HEK293 (cell line): ENCODE data around the gene CLIP1.

Experiments used
- ELK4 ChIP-seq: IDR thresholded peaks from 2 replicates; pipeline ENCODE4 v1.6.1; 2011; ENCODE audit warnings: mild to moderate bottlenecking, low read depth, low read length, borderline replicate concordance
- HIC1 ChIP-seq: fragments of 450-650 bp; formaldehyde crosslinking; IDR thresholded peaks from 2 replicates; pipeline ENCODE4 v1.5.1; 2016; ENCODE audit warnings: missing biosample characterization, missing genetic modification characterization
- HOXD13 ChIP-seq: sonication (generic); formaldehyde crosslinking; IDR thresholded peaks from 2 replicates; pipeline ENCODE4 v1.8.0; 2022; ENCODE audit warnings: missing genetic modification reagents, borderline replicate concordance
- IKZF3 ChIP-seq: fragments of 450-650 bp; IDR thresholded peaks from 2 replicates; pipeline ENCODE4 v1.5.0; 2018; ENCODE audit warnings: missing biosample characterization, mild to moderate bottlenecking, missing genetic modification characterization, moderate library complexity
- INSM2 ChIP-seq: fragments of 450-650 bp; formaldehyde crosslinking; IDR thresholded peaks from 2 replicates; pipeline ENCODE4 v1.5.1; 2016; ENCODE audit warnings: missing biosample characterization, missing genetic modification characterization
- KLF10 ChIP-seq: fragments of 450-650 bp; IDR thresholded peaks from 2 replicates; pipeline ENCODE4 v1.5.1; 2018; ENCODE audit warnings: missing biosample characterization, mild to moderate bottlenecking, missing genetic modification characterization
- KLF7 ChIP-seq: fragments of 450-650 bp; formaldehyde crosslinking; IDR thresholded peaks from 2 replicates; pipeline ENCODE4 v1.5.1; 2016; ENCODE audit warnings: missing biosample characterization, missing genetic modification characterization, borderline replicate concordance
- KLF8 ChIP-seq: fragments of 450-650 bp; formaldehyde crosslinking; IDR thresholded peaks from 2 replicates; pipeline ENCODE4 v1.5.1; 2016; ENCODE audit warnings: missing biosample characterization, missing genetic modification characterization
- MYNN ChIP-seq: fragments of 450-650 bp; formaldehyde crosslinking; IDR thresholded peaks from 2 replicates; pipeline ENCODE4 v1.5.1; 2016; ENCODE audit warnings: missing biosample characterization, missing genetic modification characterization, borderline replicate concordance
- OVOL3 ChIP-seq: fragments of 450-650 bp; formaldehyde crosslinking; IDR thresholded peaks from 2 replicates; pipeline ENCODE4 v1.5.1; 2016; ENCODE audit warnings: missing biosample characterization, missing genetic modification characterization
- PATZ1 ChIP-seq: fragments of 450-650 bp; formaldehyde crosslinking; IDR thresholded peaks from 2 replicates; pipeline ENCODE4 v1.5.1; 2016; ENCODE audit warnings: missing biosample characterization, missing genetic modification characterization
- RBAK ChIP-seq: fragments of 450-650 bp; formaldehyde crosslinking; IDR thresholded peaks from 2 replicates; pipeline ENCODE4 v1.5.1; 2016; ENCODE audit warnings: missing biosample characterization, missing genetic modification characterization
- TRIM28 ChIP-seq: IDR thresholded peaks from 2 replicates; pipeline ENCODE4 v1.6.1; 2011; ENCODE audit warnings: low read length, control low read depth, borderline replicate concordance
- ZEB2 ChIP-seq: fragments of 450-650 bp; formaldehyde crosslinking; IDR thresholded peaks from 2 replicates; pipeline ENCODE4 v1.5.1; 2016; ENCODE audit warnings: missing biosample characterization, missing genetic modification characterization
- ZNF10 ChIP-seq: fragments of 450-650 bp; formaldehyde crosslinking; IDR thresholded peaks from 2 replicates; pipeline ENCODE4 v1.5.1; 2017; ENCODE audit warnings: missing biosample characterization, missing genetic modification characterization
- ZNF121 ChIP-seq: fragments of 450-650 bp; formaldehyde crosslinking; IDR thresholded peaks from 2 replicates; pipeline ENCODE4 v1.5.1; 2016; ENCODE audit warnings: missing biosample characterization, missing genetic modification characterization
- ZNF138 ChIP-seq: fragments of 450-650 bp; formaldehyde crosslinking; IDR thresholded peaks from 2 replicates; pipeline ENCODE4 v1.5.1; 2016; ENCODE audit warnings: missing biosample characterization, missing genetic modification characterization, borderline replicate concordance
- ZNF175 ChIP-seq: fragments of 450-650 bp; formaldehyde crosslinking; IDR thresholded peaks from 2 replicates; pipeline ENCODE4 v1.5.1; 2016; ENCODE audit warnings: missing biosample characterization, missing genetic modification characterization
- ZNF280C ChIP-seq: fragments of 450-650 bp; formaldehyde crosslinking; IDR thresholded peaks from 2 replicates; pipeline ENCODE4 v1.5.1; 2016; ENCODE audit warnings: missing biosample characterization, missing genetic modification characterization
- ZNF433 ChIP-seq: fragments of 450-650 bp; formaldehyde crosslinking; IDR thresholded peaks from 2 replicates; pipeline ENCODE4 v1.5.1; 2016; ENCODE audit warnings: missing biosample characterization, missing genetic modification characterization, low read depth
- ZNF473 ChIP-seq: fragments of 450-650 bp; formaldehyde crosslinking; IDR thresholded peaks from 2 replicates; pipeline ENCODE4 v1.5.1; 2017; ENCODE audit warnings: missing biosample characterization, missing genetic modification characterization
- ZNF510 ChIP-seq: fragments of 450-650 bp; formaldehyde crosslinking; IDR thresholded peaks from 2 replicates; pipeline ENCODE4 v1.5.1; 2018; ENCODE audit warnings: mild to moderate bottlenecking, missing genetic modification characterization, missing biosample characterization; ENCODE audit not compliant: insufficient replicate concordance
- ZNF561 ChIP-seq: fragments of 450-650 bp; IDR thresholded peaks from 2 replicates; pipeline ENCODE4 v1.5.1; 2018; ENCODE audit warnings: missing biosample characterization, missing genetic modification characterization, borderline replicate concordance
- ZNF658 ChIP-seq: fragments of 450-650 bp; formaldehyde crosslinking; IDR thresholded peaks from 2 replicates; pipeline ENCODE4; 2016; ENCODE audit warnings: missing biosample characterization, missing genetic modification characterization
- ZNF692 ChIP-seq: fragments of 450-650 bp; formaldehyde crosslinking; IDR thresholded peaks from 2 replicates; pipeline ENCODE4 v1.5.1; 2016; ENCODE audit warnings: missing biosample characterization, missing genetic modification characterization
- ZNF76 ChIP-seq: fragments of 450-650 bp; formaldehyde crosslinking; IDR thresholded peaks from 2 replicates; pipeline ENCODE4; 2016; ENCODE audit warnings: low read depth, missing biosample characterization, missing genetic modification characterization, borderline replicate concordance
- ZSCAN5A ChIP-seq: fragments of 450-650 bp; formaldehyde crosslinking; IDR thresholded peaks from 2 replicates; pipeline ENCODE4 v1.5.1; 2016; ENCODE audit warnings: missing biosample characterization, missing genetic modification characterization

Gene CLIP1

GRCh38 chr12:122368361-122369073 lies 54.0 kb downstream of the CLIP1 start (continued):
- TF ChIP-seq ZNF473 (tag by site-specific recombination) (no peak), RBAK (tag by site-specific recombination) (no peak), IKZF3 (tag by site-specific recombination) (peak; percentile 88), ZNF510 (tag by site-specific recombination) (peak; percentile 4), KLF10 (peak; percentile 89), ZNF138 (no peak), INSM2 (tag by site-specific recombination) (peak; percentile 83), TRIM28 (peak; percentile 84), ZNF433 (tag by site-specific recombination) (no peak), KLF8 (tag by site-specific recombination) (peak; percentile 89), ZNF692 (peak; percentile 80), PATZ1 (tag by site-specific recombination) (peak; percentile 76), ZNF10 (tag by site-specific recombination) (0 out of 2 replicates have a peak, but pooled peaks have one; percentile 54), ZNF76 (peak; percentile 38; the same call in 1 of the 2 replicates), ZEB2 (tag by site-specific recombination) (peak; percentile 95), HOXD13 (peak; percentile 54; the same call in 1 of the 2 replicates), ZNF175 (no peak), ZNF280C (no peak), HIC1 (tag by site-specific recombination) (peak; percentile 83), KLF7 (tag by site-specific recombination) (peak; percentile 57), ZNF658 (tag by site-specific recombination) (no peak), ZSCAN5A (tag by site-specific recombination) (0 out of 2 replicates have a peak, but pooled peaks have one; percentile 45), ZNF561 (tag by site-specific recombination) (peak; percentile 90), ELK4 (no peak), MYNN (0 out of 2 replicates have a peak, but pooled peaks have one; percentile 31), OVOL3 (tag by site-specific recombination) (peak; percentile 78), ZNF121 (tag by site-specific recombination) (0 out of 2 replicates have a peak, but pooled peaks have one; percentile 31)
